ENCODE results near the gene MAPK11.

DNA sequence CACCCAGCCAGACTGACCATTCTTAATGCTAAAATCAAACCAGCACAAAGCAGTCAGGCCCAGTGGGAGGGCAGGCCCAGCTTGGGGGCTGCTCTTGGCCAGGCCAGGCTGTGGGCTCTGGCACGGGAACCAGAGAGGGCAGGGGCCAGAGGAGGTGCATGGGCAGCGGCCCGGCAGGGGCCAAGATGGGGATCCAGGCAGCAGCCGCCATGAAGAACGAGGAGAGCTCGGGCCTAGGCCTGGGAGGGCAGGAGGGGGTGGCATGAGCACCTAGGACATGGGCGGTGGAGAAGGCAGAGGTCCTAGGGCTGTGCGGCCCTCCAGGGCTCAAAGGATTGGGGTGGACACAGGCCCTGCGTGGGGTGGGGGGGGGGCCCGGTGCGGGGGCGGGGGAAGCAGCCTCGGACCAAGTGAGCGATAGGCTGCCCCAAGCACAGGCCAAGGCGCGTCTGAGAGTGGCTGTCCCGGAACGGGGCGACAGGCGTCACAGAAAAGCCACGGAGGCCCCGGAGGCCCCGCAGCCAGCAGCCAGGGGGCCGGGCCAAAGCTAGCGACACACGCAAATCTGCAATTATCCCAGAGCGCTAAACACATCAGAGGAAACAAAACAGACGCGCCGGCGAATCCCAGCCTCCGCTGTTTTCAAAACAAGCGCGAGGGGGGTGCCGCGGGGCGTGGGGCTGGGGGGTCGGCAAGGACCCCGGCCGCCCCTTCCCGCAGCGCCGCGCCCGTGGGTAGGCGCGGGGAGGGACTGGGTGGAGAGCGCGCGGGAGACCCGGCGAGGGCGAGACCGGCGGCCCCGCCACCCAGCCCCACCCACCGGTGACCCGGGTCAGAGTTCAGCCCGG, 29.0 kb upstream of the MAPK11 start:
- TF ChIP-seq, protein P1, sequence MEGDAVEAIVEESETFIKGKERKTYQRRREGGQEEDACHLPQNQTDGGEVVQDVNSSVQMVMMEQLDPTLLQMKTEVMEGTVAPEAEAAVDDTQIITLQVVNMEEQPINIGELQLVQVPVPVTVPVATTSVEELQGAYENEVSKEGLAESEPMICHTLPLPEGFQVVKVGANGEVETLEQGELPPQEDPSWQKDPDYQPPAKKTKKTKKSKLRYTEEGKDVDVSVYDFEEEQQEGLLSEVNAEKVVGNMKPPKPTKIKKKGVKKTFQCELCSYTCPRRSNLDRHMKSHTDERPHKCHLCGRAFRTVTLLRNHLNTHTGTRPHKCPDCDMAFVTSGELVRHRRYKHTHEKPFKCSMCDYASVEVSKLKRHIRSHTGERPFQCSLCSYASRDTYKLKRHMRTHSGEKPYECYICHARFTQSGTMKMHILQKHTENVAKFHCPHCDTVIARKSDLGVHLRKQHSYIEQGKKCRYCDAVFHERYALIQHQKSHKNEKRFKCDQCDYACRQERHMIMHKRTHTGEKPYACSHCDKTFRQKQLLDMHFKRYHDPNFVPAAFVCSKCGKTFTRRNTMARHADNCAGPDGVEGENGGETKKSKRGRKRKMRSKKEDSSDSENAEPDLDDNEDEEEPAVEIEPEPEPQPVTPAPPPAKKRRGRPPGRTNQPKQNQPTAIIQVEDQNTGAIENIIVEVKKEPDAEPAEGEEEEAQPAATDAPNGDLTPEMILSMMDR (IDR thresholded peaks at IDR 0.05) = no peak
- TF ChIP-seq POLR2A (IDR thresholded peaks at IDR 0.05) = no peak
